Heart left ventricle (tissue), 13 donors: ENCODE measurements around the gene DAGLA.

Experiments used
- CTCF ChIP-seq, 12 donors: fragments of 200-600 bp; sonication (generic) in 4 of 12; IDR thresholded peaks; one replicate each; pipeline versions ENCODE4 v1.5.0 to v1.8.0; 2018 to 2022; ENCODE audit warnings: antibody characterized with exemption in 12 of 12, mild to moderate bottlenecking in 5 of 12
- POLR2A ChIP-seq, 2 donors: fragments of 450-650 bp; IDR thresholded peaks; one replicate each; pipeline ENCODE4 v1.6.1; 2017; ENCODE audit warnings: antibody characterized with exemption in 2 of 2, mild to moderate bottlenecking in 2 of 2, moderate library complexity in 2 of 2
- donor health status: ischemic (EF 13 %, LVEDD 7.1; RV severe dilation, severe dysfunction).
- donor health status: DM: no; HTN: yes; CAD: no.
- donor health status: DM: no; HTN: no; CAD: no.
- donor health status: ischemic (EF 25% LVEDD 6.9; RV normal size, moderate dysfunction).
- donor health status: ischemic (EF 25% LVEDD 5.7; RV mildly dilated, moderate dysfunction).
- donor health status: ischemic (EF 35%, LVEDD 5.7; RV mildly dilated, moderate dysfunction).
- donor health status: nonischemic (EF 11% LVEDD 7.7; RV severe dilation, severe dysfunction).
- donor health status: DM: yes; HTN: yes; CAD: no.
- donor health status: PGD.
- donor health status: ischemic (EF 29% LVEDD 5.4; RV normal size, mild dysfunction).
- donor health status: nonischemic (EF 23%, LVEDD 6.1; RV moderate dilation, normal function).

GRCh38 chr11:61778920-61779650 lies 98.9 kb downstream of the DAGLA start:
- TF ChIP-seq CTCF (IDR thresholded peaks at IDR 0.05) (no peak), POLR2A (IDR thresholded peaks at IDR 0.05) (no peak)
